GM23338 (cell line): Measurements from ENCODE around the gene RHO. TPM values are rescaled to one million over a fixed set of nuclear protein-coding genes. Genes with fewer than 3 reads are reported as not detected.

Experiments
- polyA plus RNA-seq: library from polyadenylated mRNA; unstranded; fragments of >200 nt; fragmentation: Nextera tagmentation; extraction: Ambion mirVana; gene quantifications from 2 replicates; pipeline ENCODE4 v1.2.1, GENCODE V29; 2016
- total RNA-seq: library from RNA; depleted of rRNA; stranded (reverse); fragments of >200 nt; shearing (Covaris generic); gene quantifications from 2 replicates; pipeline ENCODE4 v1.2.3, GENCODE V29; 2014; rRNA removed

Gene RHO
- total and polyA plus RNA-seq, 2 experiments from 2014 or later, result not detected

Other genes starting within 250 kb of the RHO start
- gene HMCES, start 249.8 kb upstream of the RHO start, total RNA-seq, result 44.5 and 45.6 TPM in 2 replicates
- gene HMCES, start 249.8 kb upstream of the RHO start, polyA plus RNA-seq, result 35.3 and 36.5 TPM in 2 replicates
- gene EFCAB12, start 100.0 kb upstream of the RHO start, total RNA-seq, result 0.24 and 0.54 TPM in 2 replicates
- 0.17 and 0.65 TPM in 2 replicates for gene EFCAB12, start 100.0 kb upstream of the RHO start, polyA plus RNA-seq
- gene MBD4, start 88.7 kb upstream of the RHO start, total RNA-seq, result 26.4 and 33.9 TPM in 2 replicates
- 51.8 and 59.3 TPM in 2 replicates for gene MBD4, start 88.7 kb upstream of the RHO start, polyA plus RNA-seq
- gene IFT122, start 88.4 kb upstream of the RHO start, total RNA-seq, result 30.2 and 38.8 TPM in 2 replicates
- 10.2 and 10.9 TPM in 2 replicates for gene IFT122, start 88.4 kb upstream of the RHO start, polyA plus RNA-seq
- gene H1-8, start 14.5 kb downstream of the RHO start, total RNA-seq, result not detected in 2 replicates
- not detected in 2 replicates for gene H1-8, start 14.5 kb downstream of the RHO start, polyA plus RNA-seq
- 30.7 and 60.4 TPM in 2 replicates for gene PLXND1, start 78.0 kb downstream of the RHO start, total RNA-seq
- 13.3 and 14.7 TPM in 2 replicates for gene PLXND1, start 78.0 kb downstream of the RHO start, polyA plus RNA-seq